ENCODE data around the gene NPS.

Gene NPS

GRCh38 chr10:127549009-127549408 is at the start of gene NPS:
NPS (plus strand) TSS chr10:127549309; CDS start chr10:127549369, 60 bp downstream.
- DNase-seq (ENCODE audit: low read depth in 3 of 3): no peak

GRCh38 chr10:127500127-127500526 is 49.0 kb upstream of the NPS start:
- DNase-seq (ENCODE audit: low read depth in 3 of 3): no peak

DNA sequence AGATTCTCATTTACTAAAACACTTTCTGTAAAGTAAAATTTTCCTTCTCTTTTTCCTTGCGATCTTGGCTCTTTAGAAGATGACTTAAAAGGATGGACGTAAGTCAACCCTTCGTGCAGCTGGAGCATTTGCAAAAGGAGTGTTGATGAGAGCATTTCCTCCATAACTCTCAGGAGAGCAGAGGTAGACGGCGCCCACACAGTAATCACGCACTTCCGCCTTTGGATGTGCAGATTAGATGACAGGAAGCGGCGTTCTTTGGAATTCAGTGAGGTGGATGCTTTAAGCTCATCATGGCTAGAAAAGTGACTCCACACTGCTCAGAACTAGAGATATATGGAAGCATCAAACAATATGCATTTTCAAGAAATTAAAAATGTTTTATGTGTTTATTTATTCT is 43.0 kb upstream of the NPS start:
- no peak for DNase-seq (ENCODE audit: low read depth in 3 of 3)

DNA sequence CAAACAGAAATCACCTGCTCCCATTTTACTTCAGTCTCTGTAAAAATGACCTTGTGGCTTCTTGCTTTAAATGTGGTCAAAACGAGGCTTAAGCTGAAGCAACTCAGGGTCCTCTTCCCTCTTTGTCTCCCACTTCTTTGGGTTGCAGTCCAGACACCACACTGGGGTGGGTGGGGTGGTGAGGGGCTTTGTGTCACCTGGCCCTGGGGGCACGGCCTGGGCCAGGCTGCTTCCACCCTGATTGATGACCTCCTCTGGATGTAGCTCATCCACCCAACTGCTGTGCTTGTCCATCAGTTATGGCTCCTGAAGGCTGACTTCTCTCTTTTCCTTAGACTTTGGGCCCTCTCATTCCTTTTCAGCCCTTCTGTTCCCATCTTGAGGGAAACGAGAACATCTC is 26.8 kb upstream of the NPS start:
- no peak for DNase-seq (ENCODE audit: low read depth in 3 of 3)

DNA sequence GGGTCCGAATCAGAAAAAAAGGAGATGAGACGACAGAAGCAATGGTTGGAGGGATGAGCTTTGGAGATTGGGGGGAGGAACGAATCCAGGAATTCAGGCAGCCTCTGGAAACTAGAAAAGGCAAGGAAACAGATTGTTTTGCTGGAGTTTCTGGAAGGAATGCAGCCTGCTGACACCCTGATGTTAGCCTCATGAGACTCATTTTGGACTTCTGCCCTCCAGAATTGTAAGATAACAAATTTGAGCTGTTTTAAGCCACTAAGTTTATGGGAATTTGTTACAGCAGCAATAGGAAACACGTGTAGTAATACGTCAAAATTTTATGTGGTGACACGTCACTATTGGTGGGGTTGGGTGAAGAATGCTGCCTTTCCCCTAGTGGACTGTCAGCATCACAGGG is 25.6 kb upstream of the NPS start:
- DNase-seq (ENCODE audit: low read depth in 3 of 3): no peak

DNA sequence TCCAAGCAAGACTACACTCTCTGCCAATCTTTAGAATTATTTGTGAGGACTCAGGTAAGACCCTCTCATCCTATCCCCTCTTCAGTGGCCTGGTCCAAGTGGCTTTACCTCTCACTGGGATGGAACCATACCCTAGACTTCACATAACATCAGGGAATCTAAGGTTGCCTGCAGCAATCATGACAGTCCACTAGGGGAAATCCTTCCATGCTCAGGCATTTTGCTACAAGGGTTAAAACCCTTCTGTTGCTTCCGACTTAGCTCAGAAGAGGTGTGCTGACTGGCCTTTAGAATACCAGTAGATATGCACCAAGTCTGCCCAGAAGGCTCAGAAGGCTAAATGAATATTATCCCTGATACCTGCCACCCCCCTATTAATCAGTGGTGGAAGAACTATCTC is 24.9 kb upstream of the NPS start:
- DNase-seq (ENCODE audit: low read depth in 3 of 3): no peak

DNA sequence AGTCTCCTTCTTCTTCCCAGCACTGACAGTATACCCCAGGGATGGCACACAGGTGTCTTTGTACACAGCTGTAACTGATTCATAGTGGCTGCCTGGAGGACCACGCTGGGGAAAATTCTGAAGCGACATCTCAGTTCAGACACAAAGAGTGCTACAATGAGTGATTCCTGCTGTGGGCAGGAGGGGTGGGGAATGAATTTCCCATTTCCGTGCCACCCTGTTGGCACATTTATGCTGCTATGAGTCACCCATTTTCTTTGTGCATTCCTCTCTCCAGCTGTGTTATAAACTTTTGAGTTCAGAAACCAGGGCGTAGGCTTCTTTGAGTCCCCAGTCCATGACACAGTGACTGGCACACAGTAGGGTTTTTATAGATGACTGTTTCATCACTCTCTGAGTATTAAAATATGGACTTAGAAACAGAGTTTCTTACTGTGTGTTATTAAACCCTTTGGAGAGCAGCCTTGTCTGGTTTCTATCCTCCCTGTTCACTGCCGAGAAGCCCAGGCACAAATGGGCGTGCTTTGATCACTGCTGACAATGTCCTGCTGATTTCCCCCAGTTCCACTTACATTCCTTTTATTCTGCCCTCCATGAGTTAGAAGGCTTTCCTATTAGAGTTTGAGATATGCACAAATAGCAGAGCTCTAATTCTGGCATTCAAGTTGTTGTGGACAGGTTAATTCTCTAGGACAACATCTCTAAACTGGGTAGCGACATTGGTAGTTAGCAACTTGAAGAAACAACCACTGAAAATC is 24.0 kb upstream of the NPS start:
- DNase-seq (ENCODE audit: low read depth in 3 of 3): no peak

DNA sequence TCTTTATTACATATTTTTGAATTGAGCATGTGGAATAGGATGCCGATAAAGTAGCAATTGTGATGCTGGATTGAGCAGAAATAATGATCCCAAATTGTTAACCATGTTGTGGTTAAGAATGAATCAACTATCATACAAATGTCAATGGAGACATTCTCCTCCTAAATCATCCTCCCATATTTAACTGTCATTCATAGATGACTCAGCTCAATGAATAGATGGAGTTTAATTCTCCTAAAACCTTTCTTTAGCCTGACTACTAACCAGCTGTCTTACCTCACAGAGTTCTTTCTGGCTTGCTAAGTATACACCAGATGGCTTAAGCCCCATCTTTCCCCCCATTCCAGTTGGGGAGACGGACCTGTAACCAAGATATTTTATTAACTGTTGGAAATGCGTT is 23.4 kb upstream of the NPS start:
- DNase-seq (ENCODE audit: low read depth in 3 of 3): no peak

- DNase-seq (ENCODE audit: low read depth in 3 of 3): no peak
Measured at GRCh38 chr10:127526161-127526560, 22.9 kb upstream of the NPS start.

- DNase-seq (ENCODE audit: low read depth in 3 of 3): no peak
Measured at GRCh38 chr10:127527320-127527719, 21.8 kb upstream of the NPS start.

- no peak for DNase-seq (ENCODE audit: low read depth in 3 of 3)
Measured at GRCh38 chr10:127527891-127528290, 21.2 kb upstream of the NPS start.

- no peak for DNase-seq (ENCODE audit: low read depth in 3 of 3)
Measured at GRCh38 chr10:127532193-127532592, 16.9 kb upstream of the NPS start.

- DNase-seq (ENCODE audit: low read depth in 3 of 3): no peak
Measured at GRCh38 chr10:127532659-127533058, 16.4 kb upstream of the NPS start.

GRCh38 chr10:127534074-127534473 is 15.0 kb upstream of the NPS start:
- DNase-seq (ENCODE audit: low read depth in 3 of 3): no peak

GRCh38 chr10:127534496-127534895 is 14.6 kb upstream of the NPS start:
- DNase-seq (ENCODE audit: low read depth in 3 of 3): no peak

GRCh38 chr10:127535802-127536515 is 13.2 kb upstream of the NPS start:
- no peak for DNase-seq (ENCODE audit: low read depth in 3 of 3)

GRCh38 chr10:127536972-127537760 is 11.9 kb upstream of the NPS start:
- DNase-seq (ENCODE audit: low read depth in 3 of 3): no peak

DNA sequence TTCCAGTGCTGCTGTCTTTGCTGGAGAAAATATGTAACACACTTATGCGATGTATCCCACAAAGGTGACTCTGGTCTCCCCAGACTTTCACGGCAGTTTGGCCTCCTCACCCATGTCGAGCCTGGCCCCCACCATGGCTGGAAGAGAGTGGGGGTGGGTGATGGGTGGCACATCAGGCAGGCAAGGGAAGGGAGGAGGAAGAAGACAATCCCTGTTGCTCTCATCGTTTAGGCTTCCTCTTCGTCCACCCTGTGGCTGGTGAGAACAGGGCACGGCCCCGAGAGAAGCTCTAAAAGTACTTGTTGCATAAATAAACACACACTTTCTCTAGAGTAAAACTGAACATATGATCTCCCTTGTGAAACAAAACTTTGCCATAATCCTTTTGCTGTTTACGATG is 11.2 kb upstream of the NPS start:
- no peak for DNase-seq (ENCODE audit: low read depth in 3 of 3)

DNA sequence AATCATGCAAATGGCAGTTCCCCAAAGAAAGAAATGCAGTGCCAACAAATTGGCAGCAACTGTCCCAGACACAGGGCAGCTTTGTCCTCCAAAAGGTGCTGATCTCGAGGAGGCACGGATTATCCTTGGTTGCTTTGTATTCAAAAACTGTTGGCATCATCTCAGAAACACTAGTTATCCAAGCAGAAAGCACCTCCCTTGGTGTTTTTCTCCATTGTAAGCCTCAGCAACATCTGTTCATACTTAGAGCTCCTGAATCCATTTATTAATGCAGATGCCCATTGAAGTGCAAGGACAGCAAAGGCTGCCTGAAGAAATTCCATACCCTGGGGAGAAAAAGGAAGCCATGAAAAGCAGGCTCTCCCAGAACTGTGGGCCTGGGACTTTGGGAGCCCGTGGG is 1.1 kb upstream of the NPS start:
- no peak for DNase-seq (ENCODE audit: low read depth in 3 of 3)

DNA sequence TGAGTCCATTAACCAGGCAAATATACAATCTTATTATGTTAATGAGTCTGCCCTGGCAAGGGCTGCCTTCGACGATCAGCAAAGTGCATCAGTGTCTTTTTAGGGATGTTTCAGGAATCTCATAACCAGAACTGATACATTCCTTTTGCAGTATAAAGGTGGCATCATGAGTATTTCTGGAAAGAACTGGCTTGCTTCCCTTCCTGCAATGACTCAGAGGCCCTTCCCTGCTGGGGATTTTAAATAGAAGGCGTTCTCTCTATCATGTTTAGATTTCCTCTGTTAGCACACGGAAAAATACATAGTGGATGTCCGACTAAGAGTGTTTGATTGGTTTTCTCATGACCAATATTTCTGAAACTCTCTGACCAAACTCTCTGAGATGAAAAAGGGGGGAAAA is 1.8 kb downstream of the NPS start:
- no peak for DNase-seq (ENCODE audit: low read depth in 3 of 3)

- no peak for DNase-seq (ENCODE audit: low read depth in 3 of 3)
Measured at GRCh38 chr10:127552446-127552845, 3.3 kb downstream of the NPS start.

GRCh38 chr10:127553417-127553816 is 4.3 kb downstream of the NPS start:
- DNase-seq (ENCODE audit: low read depth in 3 of 3): no peak

DNA sequence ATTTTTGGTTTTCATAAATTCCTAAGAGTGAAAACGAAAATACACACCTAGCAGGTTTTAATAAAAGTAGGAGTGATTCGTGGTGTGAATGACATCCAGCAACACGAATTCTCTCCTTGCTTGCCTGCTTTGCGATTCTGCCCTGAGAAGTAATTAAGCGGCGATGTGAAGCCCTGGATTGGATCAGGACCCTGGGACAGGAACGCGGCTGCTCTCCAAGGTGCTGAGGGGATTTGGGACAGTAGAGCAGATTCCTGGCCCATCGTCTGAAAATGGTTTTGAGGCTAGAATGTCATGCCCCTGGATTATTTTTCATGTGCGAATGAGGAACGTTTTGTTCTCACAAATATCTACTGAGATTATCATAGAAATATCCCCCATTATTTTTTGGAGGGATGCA is 7.8 kb downstream of the NPS start:
- DNase-seq (ENCODE audit: low read depth in 3 of 3): no peak
